Keratinocyte (primary cell): ENCODE results near the gene RNF169.

Experiments used
- EZH2 ChIP-seq: IDR thresholded peaks from one replicate; pipeline ENCODE4 v1.6.1; 2012; ENCODE audit warnings: inconsistent platforms, mild to moderate bottlenecking, low read length, moderate library complexity
- TF ChIP-seq, protein P1 (sequence below), 3 experiments: IDR thresholded peaks in 1 of 3; conservative IDR thresholded peaks in 1 of 3; optimal IDR thresholded peaks in 1 of 3; 2 replicates in 2 of 3; 3 replicates in 1 of 3; pipeline versions ENCODE3 to v1.5.1; 2011; ENCODE audit warnings: low read length in 3 of 3, mild to moderate bottlenecking in 3 of 3, moderate library complexity in 2 of 3, control low read depth in 1 of 3, inconsistent platforms in 1 of 3; ENCODE audit not compliant: insufficient read depth in 2 of 3; ENCODE audit errors: extremely low read depth in 1 of 3

DNA sequence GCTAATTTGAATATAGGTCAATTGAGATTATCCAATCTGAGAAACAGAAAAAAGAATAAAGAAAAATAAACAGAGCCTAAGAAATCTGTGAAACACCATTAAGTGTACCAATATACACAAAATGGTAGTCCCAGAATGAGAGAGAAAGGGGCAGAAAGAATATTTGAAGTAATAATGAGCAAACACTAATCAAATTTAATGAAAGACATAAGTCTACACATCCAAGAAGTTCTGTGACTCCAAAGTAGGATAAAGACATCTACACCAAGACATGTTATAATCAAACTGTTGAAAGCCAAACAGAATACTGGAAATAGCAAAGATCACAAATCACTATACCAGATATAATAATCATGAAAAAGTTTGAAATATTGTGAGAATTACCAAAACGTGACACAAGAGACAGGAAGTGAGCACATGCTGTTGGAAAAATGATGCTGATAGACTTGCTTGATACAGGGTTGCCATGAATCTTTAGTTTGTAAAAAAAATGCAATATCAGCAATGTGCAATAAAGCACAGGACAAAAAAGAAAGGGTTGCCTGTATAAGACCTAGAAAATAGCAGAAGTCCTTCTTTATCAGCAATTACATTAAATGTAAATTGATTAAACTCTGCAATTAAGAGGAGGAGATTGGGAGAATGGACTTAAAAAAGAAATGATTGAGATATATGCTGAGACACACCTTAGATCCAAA, 75.8 kb downstream of the RNF169 start:
- TF ChIP-seq, protein P1, sequence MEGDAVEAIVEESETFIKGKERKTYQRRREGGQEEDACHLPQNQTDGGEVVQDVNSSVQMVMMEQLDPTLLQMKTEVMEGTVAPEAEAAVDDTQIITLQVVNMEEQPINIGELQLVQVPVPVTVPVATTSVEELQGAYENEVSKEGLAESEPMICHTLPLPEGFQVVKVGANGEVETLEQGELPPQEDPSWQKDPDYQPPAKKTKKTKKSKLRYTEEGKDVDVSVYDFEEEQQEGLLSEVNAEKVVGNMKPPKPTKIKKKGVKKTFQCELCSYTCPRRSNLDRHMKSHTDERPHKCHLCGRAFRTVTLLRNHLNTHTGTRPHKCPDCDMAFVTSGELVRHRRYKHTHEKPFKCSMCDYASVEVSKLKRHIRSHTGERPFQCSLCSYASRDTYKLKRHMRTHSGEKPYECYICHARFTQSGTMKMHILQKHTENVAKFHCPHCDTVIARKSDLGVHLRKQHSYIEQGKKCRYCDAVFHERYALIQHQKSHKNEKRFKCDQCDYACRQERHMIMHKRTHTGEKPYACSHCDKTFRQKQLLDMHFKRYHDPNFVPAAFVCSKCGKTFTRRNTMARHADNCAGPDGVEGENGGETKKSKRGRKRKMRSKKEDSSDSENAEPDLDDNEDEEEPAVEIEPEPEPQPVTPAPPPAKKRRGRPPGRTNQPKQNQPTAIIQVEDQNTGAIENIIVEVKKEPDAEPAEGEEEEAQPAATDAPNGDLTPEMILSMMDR (optimal IDR thresholded peaks at IDR 0.05 in 1 of 3, IDR thresholded peaks at IDR 0.05 in 1 of 3, conservative IDR thresholded peaks at IDR 0.05 in 1 of 3; ENCODE audit: extremely low read depth in 1 of 3, insufficient read depth in 2 of 3, low read length in 3 of 3) = no peak
- no peak for TF ChIP-seq EZH2
